GM12873 (cell line): Measurements from ENCODE around the gene MAP3K5.

Experiments used
- TF ChIP-seq, protein P1 (sequence below): IDR thresholded peaks from 2 replicates; pipeline ENCODE4 v1.5.1; 2012; ENCODE audit warnings: low read depth, mild to moderate bottlenecking, moderate library complexity, low read length, control low read depth; ENCODE audit not compliant: insufficient read depth; ENCODE audit errors: missing control alignments

MAP3K5 gene

DNA sequence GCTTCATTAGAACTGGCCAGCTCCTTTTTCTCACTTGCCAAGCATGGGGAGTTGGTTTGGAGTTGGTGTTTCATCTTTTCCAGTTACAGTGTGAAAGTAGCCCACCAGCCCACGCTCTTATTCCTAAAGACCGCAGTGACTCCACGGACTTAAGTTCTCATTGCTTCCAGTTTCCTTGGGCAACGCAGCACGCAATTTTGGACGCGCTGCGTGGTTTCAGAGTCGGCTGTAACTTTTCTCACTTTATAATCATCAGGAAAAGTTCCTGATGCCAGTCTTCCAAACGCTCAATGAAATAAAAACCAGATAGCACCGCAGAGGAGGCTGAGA is 29.7 kb upstream of the MAP3K5 start:
- TF ChIP-seq, protein P1, sequence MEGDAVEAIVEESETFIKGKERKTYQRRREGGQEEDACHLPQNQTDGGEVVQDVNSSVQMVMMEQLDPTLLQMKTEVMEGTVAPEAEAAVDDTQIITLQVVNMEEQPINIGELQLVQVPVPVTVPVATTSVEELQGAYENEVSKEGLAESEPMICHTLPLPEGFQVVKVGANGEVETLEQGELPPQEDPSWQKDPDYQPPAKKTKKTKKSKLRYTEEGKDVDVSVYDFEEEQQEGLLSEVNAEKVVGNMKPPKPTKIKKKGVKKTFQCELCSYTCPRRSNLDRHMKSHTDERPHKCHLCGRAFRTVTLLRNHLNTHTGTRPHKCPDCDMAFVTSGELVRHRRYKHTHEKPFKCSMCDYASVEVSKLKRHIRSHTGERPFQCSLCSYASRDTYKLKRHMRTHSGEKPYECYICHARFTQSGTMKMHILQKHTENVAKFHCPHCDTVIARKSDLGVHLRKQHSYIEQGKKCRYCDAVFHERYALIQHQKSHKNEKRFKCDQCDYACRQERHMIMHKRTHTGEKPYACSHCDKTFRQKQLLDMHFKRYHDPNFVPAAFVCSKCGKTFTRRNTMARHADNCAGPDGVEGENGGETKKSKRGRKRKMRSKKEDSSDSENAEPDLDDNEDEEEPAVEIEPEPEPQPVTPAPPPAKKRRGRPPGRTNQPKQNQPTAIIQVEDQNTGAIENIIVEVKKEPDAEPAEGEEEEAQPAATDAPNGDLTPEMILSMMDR: no peak

DNA sequence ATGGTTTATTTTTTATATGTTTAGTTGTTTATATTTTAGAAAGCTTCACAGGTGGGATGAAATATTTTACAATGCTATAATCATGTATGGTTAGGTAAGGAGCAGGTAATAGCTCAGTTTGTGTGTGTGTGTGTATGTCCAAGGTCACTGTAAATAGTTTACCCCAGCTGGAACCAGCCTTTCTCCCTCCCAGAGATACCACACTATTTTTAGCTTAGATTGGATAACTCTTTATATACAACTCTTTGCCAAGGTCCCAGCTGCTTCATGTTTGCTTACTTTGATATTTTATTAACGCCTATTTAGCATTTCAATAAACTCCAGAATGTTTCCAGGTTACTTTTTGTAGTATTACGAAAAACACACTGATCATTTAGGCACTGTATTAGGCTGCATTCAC is 28.3 kb upstream of the MAP3K5 start:
- TF ChIP-seq, protein P1: no peak

DNA sequence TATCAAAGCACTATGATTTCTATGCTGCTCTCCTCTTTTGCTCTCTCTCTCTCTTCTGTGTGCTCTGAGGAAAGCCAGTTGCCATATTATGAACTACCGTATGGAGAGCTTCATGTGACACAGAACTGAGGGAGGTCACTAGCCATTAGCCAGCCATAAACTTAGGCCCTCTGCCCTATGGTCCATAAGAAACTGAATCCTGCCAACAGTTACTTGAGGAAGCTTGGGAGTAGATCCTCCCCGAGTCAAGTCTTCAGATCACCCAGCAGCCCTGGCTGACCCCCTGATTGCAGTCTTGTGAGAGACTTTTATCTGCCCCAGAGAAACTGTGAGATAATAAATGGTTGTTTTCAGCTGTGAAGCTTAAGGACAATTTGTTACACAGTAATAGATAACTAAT is 24.4 kb upstream of the MAP3K5 start:
- TF ChIP-seq, protein P1: no peak

DNA sequence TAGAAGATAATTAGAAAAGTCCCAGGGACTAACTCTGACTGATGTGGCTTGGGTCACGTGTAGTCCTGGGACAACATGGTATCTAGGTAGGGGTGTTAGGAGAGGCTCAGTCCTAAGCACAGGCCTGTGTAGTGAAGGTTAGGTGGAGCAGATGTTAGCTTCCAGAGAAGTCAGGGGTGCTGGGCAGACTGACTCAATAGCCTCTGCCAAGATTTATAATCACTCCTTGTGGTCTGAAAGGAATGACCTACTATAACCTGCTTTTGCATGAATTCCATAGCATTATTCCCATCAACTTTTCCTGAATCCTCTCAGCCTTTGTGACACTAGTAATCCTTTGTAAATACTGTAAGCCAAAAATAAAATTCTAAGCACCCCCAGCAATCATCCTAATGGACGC is 19.9 kb upstream of the MAP3K5 start:
- TF ChIP-seq, protein P1: no peak

DNA sequence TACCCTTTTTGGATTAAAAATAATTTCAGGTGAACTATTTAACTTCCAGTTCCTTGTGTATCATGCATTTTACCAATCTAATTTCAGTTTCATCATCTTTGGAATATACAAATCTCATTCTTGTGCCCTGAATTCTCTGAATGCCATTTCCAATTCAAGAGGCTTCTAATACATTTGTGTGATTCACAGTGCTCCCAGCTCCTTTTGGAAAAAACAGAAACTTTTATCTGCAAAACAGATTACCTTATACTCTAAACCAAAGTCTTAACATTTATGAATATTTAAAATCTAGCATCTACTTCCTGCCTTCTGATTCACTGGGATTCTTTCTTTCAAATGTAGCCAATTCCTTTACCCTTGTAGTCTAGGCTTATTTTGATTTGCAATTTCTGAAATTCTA is 19.0 kb upstream of the MAP3K5 start:
- TF ChIP-seq, protein P1: no peak

DNA sequence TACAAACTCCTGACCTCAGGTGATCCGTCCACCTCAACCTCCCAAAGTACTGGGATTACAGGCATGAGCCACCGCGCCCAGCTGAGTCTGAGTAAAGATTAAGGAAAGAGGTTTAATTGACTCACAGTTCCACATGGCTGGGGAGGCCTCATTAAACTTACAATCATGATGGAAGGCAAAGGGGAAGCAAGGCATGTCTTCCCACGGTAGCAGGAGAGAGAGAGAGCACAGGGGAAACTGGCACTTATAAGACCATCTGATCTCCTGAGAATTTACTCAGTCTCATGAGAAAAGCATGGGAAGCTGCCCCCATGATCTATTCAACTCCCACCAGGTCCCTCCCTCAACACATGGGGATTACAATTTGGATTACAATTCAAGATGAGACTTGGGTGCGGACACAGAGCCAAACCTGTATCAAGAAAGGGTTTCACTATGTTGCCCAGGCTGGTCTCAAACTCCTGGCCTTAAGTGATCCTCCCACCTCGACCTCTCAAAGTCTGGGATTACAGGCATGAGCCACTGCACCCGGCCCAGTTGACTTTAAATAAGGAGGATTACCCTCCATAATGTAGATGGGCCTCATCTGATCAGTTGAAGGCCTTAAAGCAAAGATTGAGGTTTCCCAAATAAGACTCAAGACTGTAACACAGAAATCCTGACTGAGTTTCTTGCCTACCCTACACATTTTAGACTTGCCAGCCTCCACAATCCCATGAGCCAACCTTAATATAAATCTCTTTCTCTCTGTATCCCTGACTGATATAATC is 17.0 kb upstream of the MAP3K5 start:
- TF ChIP-seq, protein P1: no peak

DNA sequence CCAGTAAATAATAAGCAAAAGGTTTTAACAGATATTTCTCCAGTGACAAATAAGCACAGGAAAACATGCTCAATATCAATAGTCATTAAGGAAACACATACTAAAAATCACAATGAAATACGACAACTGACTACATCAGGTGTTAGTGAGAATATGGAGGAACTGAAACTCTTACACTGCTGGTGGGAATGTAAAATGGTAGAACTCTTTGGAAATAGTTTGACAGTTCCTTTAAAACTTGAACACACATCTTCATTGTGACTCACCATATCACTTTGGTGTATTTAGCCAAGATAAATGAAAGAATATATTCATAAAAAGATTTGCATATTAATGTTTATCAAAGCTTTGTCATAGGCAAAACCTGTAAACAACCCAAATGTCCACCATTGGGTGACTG is 11.3 kb upstream of the MAP3K5 start:
- TF ChIP-seq, protein P1: no peak
